GM06990 (cell line): ENCODE results near the gene GALNT14.

ENCODE experiments used
- DNase-seq: peaks from one replicate; pipeline ENCODE4 v3.0.0-alpha.2; 2011; ENCODE audit not compliant: insufficient read length; ENCODE audit errors: extremely low read depth
- H3K27me3 ChIP-seq: replicated peaks from 2 replicates; pipeline ENCODE4 v1.6.0; 2011; ENCODE audit warnings: low read length; ENCODE audit not compliant: control insufficient read depth, insufficient read depth
- H3K36me3 ChIP-seq: 2 replicates; pipeline ENCODE4 v1.5.1; 2011; ENCODE audit warnings: low read length; ENCODE audit not compliant: control insufficient read depth, insufficient read depth
- H3K4me3 ChIP-seq: replicated peaks from 2 replicates; pipeline ENCODE4 v1.5.1; 2011; ENCODE audit warnings: low read depth, mild to moderate bottlenecking, control low read depth, low read length
- CTCF ChIP-seq: IDR thresholded peaks from 2 replicates; pipeline ENCODE4 v1.5.1; 2011; ENCODE audit warnings: low read length, control low read depth, mild to moderate bottlenecking, inconsistent platforms; ENCODE audit not compliant: insufficient read depth, poor library complexity, severe bottlenecking

GALNT14 gene

GRCh38 chr2:30978044-30978443 lies 160.2 kb downstream of the GALNT14 start:
- no peaks in the 10 kb centered on the region for H3K27me3 ChIP-seq
- no peak for TF ChIP-seq CTCF
- no peak overlapping the region for H3K4me3 ChIP-seq
- DNase-seq = no peak
- H3K36me3 ChIP-seq = no peaks in the 10 kb centered on the region

GRCh38 chr2:30975156-30975555 lies 163.1 kb downstream of the GALNT14 start:
- Histone ChIP-seq H3K27me3 (peaks cover under 1% of the 10 kb centered on the region; the same call in 1 of the 2 replicates), H3K4me3 (no peak overlapping the region), H3K36me3 (no peaks in the 10 kb centered on the region)
- no peak for TF ChIP-seq CTCF
- DNase-seq = no peak

GRCh38 chr2:30974554-30974953 lies 163.7 kb downstream of the GALNT14 start:
- H3K36me3 ChIP-seq = no peaks in the 10 kb centered on the region
- TF ChIP-seq CTCF = no peak
- H3K27me3 ChIP-seq = peaks cover 2% of the 10 kb centered on the region; the same call in 1 of the 2 replicates
- H3K4me3 ChIP-seq = no peak overlapping the region
- DNase-seq = no peak

- no peak overlapping the region for H3K4me3 ChIP-seq
- DNase-seq = no peak
- H3K27me3 ChIP-seq = peaks cover 2% of the 10 kb centered on the region; the same call in 1 of the 2 replicates
- TF ChIP-seq CTCF = no peak
- H3K36me3 ChIP-seq = no peaks in the 10 kb centered on the region
Measured at GRCh38 chr2:30974092-30974491, 164.1 kb downstream of the GALNT14 start.

GRCh38 chr2:30971231-30972025 lies 166.8 kb downstream of the GALNT14 start:
- peaks cover 2% of the 10 kb centered on the region for H3K27me3 ChIP-seq
- no peak for TF ChIP-seq CTCF
- H3K4me3 ChIP-seq = no peak overlapping the region
- DNase-seq = no peak
- no peaks in the 10 kb centered on the region for H3K36me3 ChIP-seq
